Uterus (tissue), 2 donors: Measurements from ENCODE around the gene MIS18BP1.
"Not testable (repeated sequence)": the region's sequence is repeated elsewhere in the genome, so short reads cannot be mapped to it uniquely, and the experiment has no call there.

Source experiments
- CTCF ChIP-seq, 4 experiments: fragments of 200-600 bp in 2 of 4; fragments of 450-650 bp in 2 of 4; sonication (generic) in 2 of 4; IDR thresholded peaks; one replicate each; pipeline ENCODE4 v1.5.1; 2016 to 2019; ENCODE audit warnings: antibody characterized with exemption in 4 of 4, mild to moderate bottlenecking in 2 of 4, moderate library complexity in 1 of 4
- POLR2A ChIP-seq, 2 donors: fragments of 450-650 bp; IDR thresholded peaks; one replicate each; pipeline ENCODE4 v1.6.1; 2016; ENCODE audit warnings: antibody characterized with exemption in 2 of 2, mild to moderate bottlenecking in 1 of 2, moderate library complexity in 1 of 2

GRCh38 chr14:45281731-45282400 lies 28.9 kb upstream of the MIS18BP1 start:
- not testable (repeated sequence) for TF ChIP-seq CTCF, POLR2A (IDR thresholded peaks at IDR 0.05)
